GM19452 (cell line): ENCODE results near the gene INO80.
A peak's percentile ranks its signal among the peaks of the same experiment; 100 is the strongest.
"Not testable (repeated sequence)": the region's sequence is repeated elsewhere in the genome, so short reads cannot be mapped to it uniquely, and the experiment has no call there.

ENCODE experiments used
- ATAC-seq: cut with Tn5 transposase; IDR thresholded peaks from one replicate; pipeline ENCODE4 v1.9.1; 2021; ENCODE audit not compliant: unreplicated experiment

The INO80 gene

GRCh38 chr15:41116116-41116961 is at the start of gene INO80:
TSS of gene INO80 (minus strand) at chr15:41116280. CDS start at chr15:41096310, 19,970 bp downstream.
- ATAC-seq: peak; percentile 69

- no peak for ATAC-seq
Observed at GRCh38 chr15:41161736-41162135, 45.7 kb upstream of the INO80 start.

DNA sequence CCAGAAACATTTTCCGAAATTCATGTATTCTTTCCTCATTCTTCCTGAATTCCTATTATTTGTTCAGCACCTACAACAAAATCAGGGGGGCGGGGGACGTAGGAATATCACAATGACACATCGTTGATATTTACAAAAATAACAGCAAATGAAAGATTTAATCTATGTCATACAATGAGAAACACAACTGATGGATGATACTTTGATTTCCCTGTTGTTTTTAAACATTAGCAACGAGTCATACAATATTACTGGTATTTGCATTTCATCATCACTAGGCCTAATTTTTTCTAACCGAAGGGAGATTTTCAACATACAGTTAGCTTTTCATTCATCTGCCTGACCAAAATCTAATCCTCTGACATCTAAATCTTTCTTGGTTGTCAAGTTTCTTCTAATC is 45.3 kb upstream of the INO80 start:
- ATAC-seq: no peak

DNA sequence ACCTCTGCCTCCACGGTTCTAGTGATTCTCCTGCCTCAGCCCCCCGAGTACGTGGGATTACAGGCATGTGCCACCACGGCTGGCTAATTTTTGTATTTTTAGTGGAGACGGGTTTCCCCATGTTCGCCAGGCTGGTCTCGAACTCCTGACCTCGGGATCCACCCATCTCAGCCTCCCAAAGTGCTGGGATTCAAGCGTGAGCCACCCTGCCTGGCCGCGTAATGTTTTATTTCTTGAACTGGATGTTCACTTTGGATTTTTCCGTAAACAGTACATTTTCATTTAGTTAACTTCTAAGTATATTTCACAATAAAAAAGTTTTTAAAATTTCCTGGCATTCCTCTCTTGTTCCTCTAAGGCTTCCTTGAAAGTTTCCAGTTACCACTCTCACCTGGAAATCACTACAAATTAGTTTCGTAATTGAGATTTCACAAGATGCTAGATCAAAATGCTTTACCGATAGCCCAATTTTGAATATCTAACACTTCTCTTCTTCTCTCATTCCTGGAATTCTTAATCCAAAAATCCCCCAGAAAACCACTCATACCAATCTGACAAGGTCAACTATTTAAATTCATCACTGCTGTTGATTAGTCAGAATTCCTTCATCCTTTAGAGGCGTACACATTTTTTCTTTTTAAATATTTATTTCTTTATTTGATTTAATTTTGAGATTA is 44.7 kb upstream of the INO80 start:
- no peak for ATAC-seq

- ATAC-seq: no peak
Observed at GRCh38 chr15:41154412-41154811, 38.3 kb upstream of the INO80 start.

DNA sequence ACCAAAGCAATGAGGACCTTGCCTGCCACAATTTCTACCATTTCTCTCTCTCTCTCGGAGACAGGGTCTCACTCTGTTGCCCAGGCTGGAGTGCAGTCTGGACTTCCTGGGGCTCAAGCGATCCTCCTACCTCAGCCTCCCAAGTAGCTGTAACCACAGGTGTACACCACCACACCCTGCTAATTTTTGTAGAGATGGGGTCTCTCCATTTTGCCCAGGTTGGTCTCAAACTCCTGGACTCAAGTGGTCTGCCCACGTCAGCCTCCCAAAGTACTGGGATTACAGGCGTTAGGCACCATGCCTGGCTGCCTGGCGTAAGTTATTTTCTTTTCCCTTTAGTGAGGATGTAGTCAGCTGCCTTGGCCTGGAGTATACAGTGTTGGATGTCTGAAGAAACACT is 37.7 kb upstream of the INO80 start:
- no peak for ATAC-seq

GRCh38 chr15:41151451-41152005 is 35.4 kb upstream of the INO80 start:
- no peak for ATAC-seq

DNA sequence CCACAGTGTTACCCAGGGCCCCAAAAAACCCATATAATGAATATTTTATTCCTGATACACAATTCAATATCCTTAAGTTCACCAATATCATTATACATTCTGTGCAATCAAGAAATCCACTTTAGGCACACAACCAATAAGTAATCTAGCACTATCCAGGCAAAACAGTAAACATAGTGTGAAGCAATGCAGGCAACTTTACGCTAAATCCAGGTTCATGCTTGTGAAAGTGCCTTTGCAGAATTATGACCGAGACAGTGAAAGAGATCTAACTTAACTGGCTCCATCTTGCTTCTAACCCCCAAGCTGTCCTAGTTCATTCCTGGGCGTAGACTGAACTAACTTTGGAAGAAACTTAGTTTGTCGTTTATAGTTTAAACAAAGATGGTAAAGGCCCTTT is 34.2 kb upstream of the INO80 start:
- no peak for ATAC-seq

DNA sequence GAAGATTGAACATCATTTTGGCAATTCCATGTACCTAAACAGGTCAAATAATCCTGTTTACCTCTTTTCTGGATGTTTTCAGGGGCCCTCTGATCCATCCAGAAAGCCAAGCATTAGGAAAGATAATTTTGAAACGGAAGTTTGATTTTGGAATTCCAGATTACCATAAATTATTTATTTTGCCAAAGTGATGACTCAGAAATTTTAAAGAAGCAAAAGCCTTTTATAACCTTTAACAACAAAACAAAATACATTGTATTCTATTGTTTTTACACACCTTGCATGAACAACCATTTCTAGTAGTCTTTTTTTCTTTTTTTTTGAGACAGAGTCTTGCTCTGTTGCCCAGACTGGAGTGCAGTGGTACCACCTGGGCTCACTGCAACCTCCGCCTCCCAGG is 32.0 kb upstream of the INO80 start:
- ATAC-seq: no peak

DNA sequence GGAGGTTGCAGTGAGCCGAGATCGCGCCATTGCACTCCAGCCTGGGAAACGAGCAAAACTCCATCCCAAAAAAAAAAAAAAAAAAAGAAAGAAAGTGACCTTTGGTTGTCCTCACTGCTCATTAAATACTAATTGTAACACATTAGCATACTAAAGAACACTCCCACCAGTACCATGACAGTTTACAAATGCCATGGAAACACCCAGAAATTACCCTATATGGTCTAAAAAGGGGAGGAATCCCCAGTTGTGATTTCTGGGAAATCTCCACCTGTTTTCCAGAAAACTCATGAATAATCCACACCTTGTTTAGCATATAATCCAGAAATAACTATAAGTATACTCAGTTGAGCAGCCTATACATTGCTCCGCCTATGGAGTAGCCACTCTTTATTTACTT is 23.5 kb upstream of the INO80 start:
- ATAC-seq: no peak

- ATAC-seq: not testable (repeated sequence)
Observed at GRCh38 chr15:41139112-41139511, 23.0 kb upstream of the INO80 start.

GRCh38 chr15:41135580-41135979 is 19.5 kb upstream of the INO80 start:
- ATAC-seq: not testable (repeated sequence)

- ATAC-seq: no peak
Observed at GRCh38 chr15:41133454-41133853, 17.4 kb upstream of the INO80 start.

DNA sequence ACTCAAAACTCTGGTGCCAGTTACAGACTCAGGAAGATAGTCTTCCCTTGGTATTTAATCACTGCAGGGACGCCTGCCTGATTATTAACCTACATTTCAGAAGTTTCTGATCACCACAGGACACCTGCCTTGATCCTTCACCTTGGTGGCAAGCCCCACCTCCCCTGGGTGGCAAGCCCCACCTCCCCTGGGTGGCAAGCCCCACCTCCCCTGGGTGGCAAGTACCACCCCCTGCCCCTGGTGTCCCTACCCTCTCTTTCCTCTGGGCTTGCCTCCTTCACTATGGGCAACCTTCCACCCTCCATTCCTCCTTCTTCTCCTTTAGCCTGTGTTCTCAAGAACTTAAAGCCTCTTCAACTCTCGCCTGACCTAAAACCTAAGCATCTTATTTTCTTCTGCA is 16.0 kb upstream of the INO80 start:
- not testable (repeated sequence) for ATAC-seq

DNA sequence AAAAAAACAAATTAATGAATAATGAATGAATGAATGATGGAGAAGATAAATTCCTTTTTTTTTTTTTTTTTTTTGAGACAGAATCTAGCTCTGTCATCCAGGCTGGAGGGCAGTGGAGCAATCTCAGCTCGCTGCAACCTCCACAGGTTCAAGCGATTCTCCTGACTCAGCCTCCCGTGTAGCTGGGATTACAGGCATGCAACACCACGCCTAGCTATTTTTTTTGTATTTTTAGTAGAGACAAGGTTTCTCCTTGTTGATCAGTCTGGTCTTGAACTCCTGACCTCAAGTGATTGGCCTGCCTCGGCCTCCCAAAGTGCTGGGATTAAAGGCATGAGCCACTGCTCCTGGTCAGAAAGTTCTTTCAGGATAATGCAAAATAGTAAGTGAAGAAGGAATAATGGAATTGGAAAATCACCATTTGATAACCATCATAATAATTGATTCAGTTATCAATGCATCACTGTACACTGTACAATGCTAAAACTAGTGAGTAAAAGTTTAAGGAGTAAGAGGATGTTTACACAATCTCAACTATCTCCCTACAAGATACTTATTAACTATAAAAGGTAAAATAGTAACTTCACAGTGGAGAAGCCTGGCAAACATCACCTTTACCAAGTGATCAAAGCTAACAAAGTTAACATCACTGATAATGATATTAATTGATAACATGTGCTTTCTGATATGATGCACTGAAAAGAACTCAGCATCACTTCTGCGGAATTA is 12.3 kb upstream of the INO80 start:
- no peak for ATAC-seq

- no peak for ATAC-seq
Observed at GRCh38 chr15:41125931-41126642, 10.0 kb upstream of the INO80 start.

DNA sequence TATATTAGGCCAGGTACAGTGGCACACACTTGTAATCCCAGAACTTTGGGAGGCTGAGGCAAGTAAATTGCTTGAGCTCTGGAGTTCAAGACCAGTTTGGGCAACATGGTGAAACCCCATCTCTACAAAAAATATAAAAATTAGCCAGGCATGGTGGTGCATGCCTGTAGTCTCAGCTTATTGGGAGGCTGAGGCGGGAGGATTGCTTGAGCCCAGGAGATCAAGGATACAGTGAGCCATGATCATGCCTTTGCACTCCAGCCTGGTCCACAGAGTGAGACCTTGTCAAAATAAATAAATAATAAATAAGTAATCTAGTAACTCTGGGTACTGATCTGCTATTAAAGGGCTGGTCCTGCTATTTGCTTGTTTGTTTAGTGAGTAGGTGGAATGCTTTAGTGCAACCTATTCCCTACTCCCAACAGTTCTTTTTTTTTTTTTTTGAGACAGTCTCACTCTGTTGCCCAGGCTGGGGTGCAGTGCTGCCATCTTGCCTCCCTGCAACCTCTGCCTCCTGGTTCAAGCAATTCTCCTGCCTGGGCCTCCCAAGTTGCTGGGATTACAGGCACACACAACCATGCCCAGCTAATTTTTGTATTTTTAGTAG is 9.1 kb upstream of the INO80 start:
- no peak for ATAC-seq

DNA sequence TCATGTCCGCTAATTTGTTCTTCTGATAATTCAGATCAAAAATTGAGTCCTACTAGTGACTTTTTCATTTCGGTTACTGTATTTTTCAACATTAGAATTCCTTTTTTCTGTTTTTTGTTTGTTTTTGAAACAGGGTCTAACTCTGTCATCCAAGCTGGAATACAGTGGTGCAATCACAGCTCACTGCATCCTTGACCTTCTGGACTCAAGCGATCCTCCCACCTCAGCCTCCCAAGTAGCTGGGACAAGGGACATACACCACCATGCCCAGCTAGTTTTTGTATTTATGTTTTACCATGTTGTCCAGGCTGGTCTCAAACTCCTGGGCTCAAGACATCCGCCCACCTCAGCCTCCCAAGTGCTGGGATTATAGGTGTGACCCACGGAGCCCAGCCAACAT is 8.0 kb upstream of the INO80 start:
- no peak for ATAC-seq

GRCh38 chr15:41122849-41123248 is 6.8 kb upstream of the INO80 start:
- no peak for ATAC-seq

DNA sequence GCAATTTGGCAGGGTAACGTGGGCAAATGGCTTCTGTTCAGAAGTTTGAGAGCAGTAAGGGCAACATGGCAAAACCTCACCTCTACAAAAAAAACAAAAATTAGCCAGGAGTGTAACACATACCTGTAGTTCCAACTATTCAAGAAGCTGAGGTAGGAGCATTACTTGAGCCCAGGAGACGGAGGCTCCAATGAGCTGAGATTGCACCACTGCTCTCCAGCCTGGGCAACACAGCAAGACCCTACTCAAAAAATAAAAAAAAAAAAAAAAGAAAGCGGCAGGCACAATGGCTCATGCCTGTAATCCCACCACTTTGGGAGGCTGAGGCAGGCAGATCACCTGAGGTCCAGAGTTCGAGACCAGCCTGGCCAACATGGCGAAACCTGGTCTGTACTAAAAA is 5.9 kb upstream of the INO80 start:
- ATAC-seq: no peak

DNA sequence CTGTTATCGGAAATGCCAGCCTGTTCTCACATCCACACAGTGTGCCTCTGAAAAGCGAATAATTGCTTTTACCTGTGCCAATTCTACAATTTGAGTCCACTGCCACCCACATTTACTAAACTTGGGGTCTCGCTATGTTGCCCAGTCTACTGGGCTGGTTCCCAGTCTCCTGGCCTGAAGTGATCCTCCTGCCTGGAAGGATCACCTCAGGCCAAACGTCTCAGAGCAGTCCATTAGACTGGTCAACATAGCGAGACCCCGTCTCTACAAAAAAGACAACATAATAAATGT is 827 bp upstream of the INO80 start:
- no peak for ATAC-seq
